Fibroblast of the aortic adventitia (primary cell): Measurements from ENCODE around the gene MAP1B. TPM values are rescaled to one million over a fixed set of nuclear protein-coding genes. Genes with fewer than 3 reads are reported as not detected.
A peak's percentile ranks its signal among the peaks of the same experiment; 100 is the strongest.

ENCODE experiments used
- DNase-seq: peaks from one replicate; pipeline ENCODE4 v3.0.0-alpha.2; 2010; ENCODE audit warnings: low read depth
- H3K4me3 ChIP-seq: 2 replicates; pipeline ENCODE4 v1.5.1; 2011; ENCODE audit warnings: low read depth, mild to moderate bottlenecking, control low read depth, low read length, moderate library complexity
- CTCF ChIP-seq: IDR thresholded peaks from 2 replicates; pipeline ENCODE4 v1.5.1; 2011; ENCODE audit warnings: mild to moderate bottlenecking, low read length, control low read depth, inconsistent platforms; ENCODE audit not compliant: insufficient read depth
- small RNA-seq: library from RNA; depleted of rRNA; stranded (forward); fragments of <200 nt; gene quantifications from one replicate; pipeline ENCODE3, GENCODE V24; 2012
- total RNA-seq: library from RNA; depleted of rRNA; stranded (reverse); fragments of >200 nt; gene quantifications from 2 replicates; pipeline ENCODE4 v1.2.3, GENCODE V29; 2012; ENCODE audit warnings: low replicate concordance

Gene MAP1B
- total RNA-seq, 1 donor = 401 TPM

GRCh38 chr5:72251386-72251785 is 144.1 kb downstream of the MAP1B start:
- DNase-seq = no peak
- no peak overlapping the region for H3K4me3 ChIP-seq
- no peak for TF ChIP-seq CTCF

- DNase-seq = no peak
- no peak overlapping the region for H3K4me3 ChIP-seq
- TF ChIP-seq CTCF = no peak
Measured at GRCh38 chr5:72252008-72252407, 144.7 kb downstream of the MAP1B start.

GRCh38 chr5:72252574-72253155 is 145.4 kb downstream of the MAP1B start:
- no peak overlapping the region for H3K4me3 ChIP-seq
- no peak for TF ChIP-seq CTCF
- peak; percentile 53 for DNase-seq

GRCh38 chr5:72255237-72255636 is 148.0 kb downstream of the MAP1B start:
- no peak for DNase-seq
- TF ChIP-seq CTCF = no peak
- no peak overlapping the region for H3K4me3 ChIP-seq

GRCh38 chr5:72255670-72256069 is 148.4 kb downstream of the MAP1B start:
- no peak overlapping the region for H3K4me3 ChIP-seq
- no peak for DNase-seq
- no peak for TF ChIP-seq CTCF

- no peak for TF ChIP-seq CTCF
- no peak overlapping the region for H3K4me3 ChIP-seq
- DNase-seq = no peak
Measured at GRCh38 chr5:72256536-72256935, 149.3 kb downstream of the MAP1B start.

Small RNA genes within 50 kb of the gene (small RNA-seq; reads per million reads assigned to genes)
- gene MIR4803 = 2.7 reads per million, percentile 77 among the genes with 10 or more reads in this experiment

Other genes starting within 250 kb of the MAP1B start
- 80.6 and 83.6 TPM in 2 replicates for gene MRPS27, start 212.8 kb downstream of the MAP1B start, total RNA-seq
- gene PTCD2, start 212.9 kb downstream of the MAP1B start, total RNA-seq = 13.1 and 13.6 TPM in 2 replicates